Smooth muscle cell (in vitro differentiated cells): ENCODE measurements around the gene PCTP. TPM values are rescaled to one million over a fixed set of nuclear protein-coding genes. Genes with fewer than 3 reads are reported as not detected.

Experiments used
- DNase-seq: peaks from one replicate; lab custom pipeline; 2025; ENCODE audit not compliant: unreplicated experiment; lab: John Stamatoyannopoulos, UW
- H2AFZ ChIP-seq: fragments of 200-600 bp; sonication (generic); 2 replicates; pipeline ENCODE4 v1.6.0; 2016; ENCODE audit warnings: antibody characterized with exemption, low read depth, mild to moderate bottlenecking
- H3F3A ChIP-seq: fragments of 200-600 bp; sonication (generic); 2 replicates; pipeline ENCODE4 v1.6.0; 2017; ENCODE audit warnings: antibody characterized with exemption, low read depth
- H3K27ac ChIP-seq: fragments of 200-600 bp; sonication (generic); 2 replicates; pipeline ENCODE4 v1.5.1; 2016; ENCODE audit warnings: low read depth, mild to moderate bottlenecking
- H3K27me3 ChIP-seq: fragments of 200-600 bp; sonication (generic); 2 replicates; pipeline ENCODE4 v1.6.1; 2016; ENCODE audit warnings: low read depth, mild to moderate bottlenecking
- H3K36me3 ChIP-seq: fragments of 200-600 bp; sonication (generic); 2 replicates; pipeline ENCODE4 v1.5.1; 2016; ENCODE audit warnings: low read depth
- H3K4me1 ChIP-seq: fragments of 200-600 bp; sonication (generic); 2 replicates; pipeline ENCODE4 v1.5.1; 2016; ENCODE audit warnings: low read depth
- H3K4me2 ChIP-seq: fragments of 200-600 bp; sonication (generic); 2 replicates; pipeline ENCODE4 v1.6.0; 2016; ENCODE audit warnings: mild to moderate bottlenecking
- H3K4me3 ChIP-seq: fragments of 200-600 bp; sonication (generic); 2 replicates; pipeline ENCODE4 v1.5.1; 2016; ENCODE audit warnings: mild to moderate bottlenecking
- H3K79me2 ChIP-seq: fragments of 200-600 bp; sonication (generic); 2 replicates; pipeline ENCODE4 v1.6.0; 2016; ENCODE audit warnings: low read depth, mild to moderate bottlenecking
- H3K9ac ChIP-seq: fragments of 200-600 bp; sonication (generic); 2 replicates; pipeline ENCODE4 v1.6.0; 2016; ENCODE audit warnings: low read depth
- H3K9me3 ChIP-seq: fragments of 200-600 bp; sonication (generic); replicated peaks from 2 replicates; pipeline ENCODE4 v1.5.1; 2016; ENCODE audit warnings: low read depth
- H4K20me1 ChIP-seq: fragments of 200-600 bp; sonication (generic); 2 replicates; pipeline ENCODE4 v1.6.0; 2016; ENCODE audit warnings: low read depth
- CTCF ChIP-seq: fragments of 200-600 bp; sonication (generic); IDR thresholded peaks from 2 replicates; pipeline ENCODE4 v1.5.1; 2017; ENCODE audit warnings: borderline replicate concordance, mild to moderate bottlenecking, antibody characterized with exemption; ENCODE audit not compliant: insufficient read depth, poor library complexity, severe bottlenecking
- WGBS: methylation state at CpG from one replicate; pipeline ENCODE4 v1.1.7; 2016; ENCODE audit warnings: low lambda C conversion rate; 5-methylcytosine and 5-hydroxymethylcytosine counted together
- polyA plus RNA-seq: library from polyadenylated mRNA; unstranded; fragments of >200 nt; fragmentation: Nextera tagmentation; extraction: Ambion mirVana; gene quantifications from 2 replicates; pipeline ENCODE4 v1.2.1, GENCODE V29; 2016
- total RNA-seq: library from RNA; depleted of rRNA; stranded (reverse); fragments of >200 nt; gene quantifications from 2 replicates; pipeline ENCODE4 v1.2.3, GENCODE V29; 2014

The PCTP gene
- total and polyA plus RNA-seq, 2 experiments from 2014 or later = 14.4 to 15.1 TPM

GRCh38 chr17:55705847-55706246 lies 45.0 kb upstream of the PCTP start:
- no peak overlapping the region for H3K9ac ChIP-seq

GRCh38 chr17:55706808-55707773 lies 43.8 kb upstream of the PCTP start:
- Histone ChIP-seq H3K27me3 (no peaks in the 10 kb centered on the region), H3F3A (no peaks in the 10 kb centered on the region), H3K4me1 (peaks cover 11% of the 10 kb centered on the region), H3K36me3 (no peaks in the 10 kb centered on the region), H3K4me2 (peak overlapping the region; percentile 39), H2AFZ (no peak overlapping the region), H3K9me3 (no peaks in the 10 kb centered on the region), H3K9ac (no peak overlapping the region), H3K4me3 (no peak overlapping the region), H4K20me1 (no peaks in the 10 kb centered on the region), H3K79me2 (no peaks in the 10 kb centered on the region), H3K27ac (no peak overlapping the region)
- no peak for DNase-seq
- TF ChIP-seq CTCF = no peak
- 30% methylated on average over 11 of the region's 11 CpGs for WGBS

More at GRCh38 chr17:55705847-55706246, 45.0 kb upstream of the PCTP start:
- TF ChIP-seq CTCF = no peak
- Histone ChIP-seq H3K36me3 (no peaks in the 10 kb centered on the region), H3F3A (no peaks in the 10 kb centered on the region), H3K4me1 (peaks cover 11% of the 10 kb centered on the region), H4K20me1 (no peaks in the 10 kb centered on the region), H3K79me2 (no peaks in the 10 kb centered on the region), H3K27ac (no peak overlapping the region), H3K9me3 (no peaks in the 10 kb centered on the region), H3K27me3 (no peaks in the 10 kb centered on the region), H3K4me3 (no peak overlapping the region), H2AFZ (no peak overlapping the region), H3K4me2 (no peak overlapping the region)
- DNase-seq = no peak

- Histone ChIP-seq H3K27ac (no peak overlapping the region), H3K4me2 (no peak overlapping the region), H2AFZ (no peak overlapping the region), H3K79me2 (no peaks in the 10 kb centered on the region), H4K20me1 (no peaks in the 10 kb centered on the region), H3K9me3 (no peaks in the 10 kb centered on the region), H3F3A (no peaks in the 10 kb centered on the region), H3K9ac (no peak overlapping the region), H3K27me3 (no peaks in the 10 kb centered on the region), H3K4me3 (no peak overlapping the region), H3K4me1 (peaks cover 11% of the 10 kb centered on the region), H3K36me3 (no peaks in the 10 kb centered on the region)
- 84% methylated on average over 8 of the region's 8 CpGs for WGBS
- DNase-seq = no peak
- TF ChIP-seq CTCF = no peak
These were observed 42.5 kb upstream of the PCTP start for GRCh38 chr17:55708175-55708974.
